ENCODE measurements around the gene RIMBP2.

Gene RIMBP2

DNA sequence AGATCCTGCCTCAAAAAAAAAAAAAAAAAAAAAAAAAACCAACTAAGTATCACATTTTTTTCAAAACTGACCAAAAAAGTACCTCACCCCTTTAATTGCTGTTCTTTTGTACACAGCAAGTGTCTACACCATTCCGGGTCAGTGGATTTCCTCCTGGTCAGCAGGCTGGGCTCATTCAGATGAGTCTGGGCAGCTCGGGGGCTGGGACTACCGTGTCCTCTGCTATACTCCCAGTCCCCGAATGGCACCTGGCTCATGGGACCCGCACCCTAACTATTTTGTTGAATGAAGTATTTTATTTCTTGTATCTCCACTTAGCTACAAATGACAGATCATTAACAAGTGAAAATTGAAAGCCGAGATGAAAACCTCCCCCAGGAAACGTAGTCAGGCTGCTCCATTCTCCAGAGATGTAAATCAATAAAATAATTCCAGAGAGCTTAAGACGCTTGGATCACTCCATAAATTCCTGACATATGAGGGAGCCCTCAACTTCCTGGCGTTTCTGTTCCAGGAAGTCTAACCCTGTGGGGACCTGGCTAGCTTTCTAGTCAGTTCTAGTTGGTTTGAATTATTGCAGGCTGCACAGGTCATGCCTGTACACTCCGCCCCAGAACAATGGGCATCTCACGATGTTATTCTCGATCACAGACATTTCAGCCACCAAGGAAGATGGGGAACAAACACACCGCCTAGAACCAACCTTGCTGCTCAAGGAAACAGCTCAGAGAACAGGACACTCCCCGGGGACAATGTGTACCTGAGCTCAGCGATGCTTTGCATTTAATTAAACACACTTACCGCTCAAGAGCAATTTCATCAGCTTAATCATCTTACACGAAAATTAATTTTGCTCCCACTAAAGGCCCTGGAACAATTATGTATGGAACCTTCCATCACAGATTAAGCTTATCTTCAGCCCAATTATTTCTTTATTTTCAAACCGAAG lies 76.3 kb downstream of the RIMBP2 start:
- no peak for TF ChIP-seq TAF1 (IDR thresholded peaks at IDR 0.05; ENCODE audit: borderline replicate concordance, insufficient read depth, low read length)
- TF ChIP-seq FOXP2 (optimal IDR thresholded peaks at IDR 0.05; ENCODE audit: borderline replicate concordance, extremely low read depth, extremely low read length, insufficient read depth), result no peak
- TF ChIP-seq, protein P1, sequence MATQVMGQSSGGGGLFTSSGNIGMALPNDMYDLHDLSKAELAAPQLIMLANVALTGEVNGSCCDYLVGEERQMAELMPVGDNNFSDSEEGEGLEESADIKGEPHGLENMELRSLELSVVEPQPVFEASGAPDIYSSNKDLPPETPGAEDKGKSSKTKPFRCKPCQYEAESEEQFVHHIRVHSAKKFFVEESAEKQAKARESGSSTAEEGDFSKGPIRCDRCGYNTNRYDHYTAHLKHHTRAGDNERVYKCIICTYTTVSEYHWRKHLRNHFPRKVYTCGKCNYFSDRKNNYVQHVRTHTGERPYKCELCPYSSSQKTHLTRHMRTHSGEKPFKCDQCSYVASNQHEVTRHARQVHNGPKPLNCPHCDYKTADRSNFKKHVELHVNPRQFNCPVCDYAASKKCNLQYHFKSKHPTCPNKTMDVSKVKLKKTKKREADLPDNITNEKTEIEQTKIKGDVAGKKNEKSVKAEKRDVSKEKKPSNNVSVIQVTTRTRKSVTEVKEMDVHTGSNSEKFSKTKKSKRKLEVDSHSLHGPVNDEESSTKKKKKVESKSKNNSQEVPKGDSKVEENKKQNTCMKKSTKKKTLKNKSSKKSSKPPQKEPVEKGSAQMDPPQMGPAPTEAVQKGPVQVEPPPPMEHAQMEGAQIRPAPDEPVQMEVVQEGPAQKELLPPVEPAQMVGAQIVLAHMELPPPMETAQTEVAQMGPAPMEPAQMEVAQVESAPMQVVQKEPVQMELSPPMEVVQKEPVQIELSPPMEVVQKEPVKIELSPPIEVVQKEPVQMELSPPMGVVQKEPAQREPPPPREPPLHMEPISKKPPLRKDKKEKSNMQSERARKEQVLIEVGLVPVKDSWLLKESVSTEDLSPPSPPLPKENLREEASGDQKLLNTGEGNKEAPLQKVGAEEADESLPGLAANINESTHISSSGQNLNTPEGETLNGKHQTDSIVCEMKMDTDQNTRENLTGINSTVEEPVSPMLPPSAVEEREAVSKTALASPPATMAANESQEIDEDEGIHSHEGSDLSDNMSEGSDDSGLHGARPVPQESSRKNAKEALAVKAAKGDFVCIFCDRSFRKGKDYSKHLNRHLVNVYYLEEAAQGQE (IDR thresholded peaks at IDR 0.05; ENCODE audit: insufficient read depth in 1 of 2, low read depth in 2 of 2, low read length in 2 of 2), result no peak

DNA sequence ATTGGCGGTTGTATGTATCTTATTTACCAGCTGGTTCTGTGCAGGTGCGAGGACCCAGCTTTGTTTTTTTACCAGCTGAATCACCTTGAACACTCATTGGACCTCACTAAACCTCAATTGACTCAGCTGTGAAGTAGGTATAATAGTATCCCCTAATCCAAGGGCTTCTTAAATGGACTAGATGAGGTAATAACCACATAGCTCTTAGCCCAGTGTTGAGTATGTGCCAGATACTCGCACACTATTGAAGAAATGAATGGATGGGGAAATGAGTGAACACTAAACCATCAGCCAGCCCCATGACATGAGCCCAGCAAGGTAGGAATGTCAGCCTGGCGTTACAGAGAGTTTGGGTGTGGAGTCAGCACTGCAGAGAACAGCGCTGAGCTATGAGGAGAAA lies 79.7 kb downstream of the RIMBP2 start:
- TF ChIP-seq FOXP2 (optimal IDR thresholded peaks at IDR 0.05; ENCODE audit: borderline replicate concordance, extremely low read depth, extremely low read length, insufficient read depth) (no peak), SIN3A (IDR thresholded peaks at IDR 0.05; ENCODE audit: borderline replicate concordance, insufficient read depth, low read length) (no peak), POLR2AphosphoS5 (IDR thresholded peaks at IDR 0.05; ENCODE audit: low read depth, low read length) (no peak), TAF1 (IDR thresholded peaks at IDR 0.05; ENCODE audit: borderline replicate concordance, insufficient read depth, low read length) (no peak)
- TF ChIP-seq, protein P1 (IDR thresholded peaks at IDR 0.05; ENCODE audit: insufficient read depth in 1 of 2, low read depth in 2 of 2, low read length in 2 of 2), result no peak

- no peak for TF ChIP-seq SIN3A (IDR thresholded peaks at IDR 0.05; ENCODE audit: borderline replicate concordance, insufficient read depth, low read length)
- TF ChIP-seq POLR2AphosphoS5 (IDR thresholded peaks at IDR 0.05; ENCODE audit: low read depth, low read length), result no peak
- TF ChIP-seq TAF1 (IDR thresholded peaks at IDR 0.05; ENCODE audit: borderline replicate concordance, insufficient read depth, low read length), result no peak
- TF ChIP-seq, protein P1 (IDR thresholded peaks at IDR 0.05; ENCODE audit: insufficient read depth in 1 of 2, low read depth in 2 of 2, low read length in 2 of 2), result no peak
- TF ChIP-seq FOXP2 (optimal IDR thresholded peaks at IDR 0.05; ENCODE audit: borderline replicate concordance, extremely low read depth, extremely low read length, insufficient read depth), result no peak
Observed at GRCh38 chr12:130634866-130635265, 81.2 kb downstream of the RIMBP2 start.

GRCh38 chr12:130633771-130634170 lies 82.3 kb downstream of the RIMBP2 start:
- TF ChIP-seq SIN3A (IDR thresholded peaks at IDR 0.05; ENCODE audit: borderline replicate concordance, insufficient read depth, low read length) (no peak), FOXP2 (optimal IDR thresholded peaks at IDR 0.05; ENCODE audit: borderline replicate concordance, extremely low read depth, extremely low read length, insufficient read depth) (no peak), TAF1 (IDR thresholded peaks at IDR 0.05; ENCODE audit: borderline replicate concordance, insufficient read depth, low read length) (no peak), POLR2AphosphoS5 (IDR thresholded peaks at IDR 0.05; ENCODE audit: low read depth, low read length) (no peak)
- TF ChIP-seq, protein P1 (IDR thresholded peaks at IDR 0.05; ENCODE audit: insufficient read depth in 1 of 2, low read depth in 2 of 2, low read length in 2 of 2), result no peak

Data from PFSK-1 (cell line).